ENCODE measurements around the gene GPR21.

DNA sequence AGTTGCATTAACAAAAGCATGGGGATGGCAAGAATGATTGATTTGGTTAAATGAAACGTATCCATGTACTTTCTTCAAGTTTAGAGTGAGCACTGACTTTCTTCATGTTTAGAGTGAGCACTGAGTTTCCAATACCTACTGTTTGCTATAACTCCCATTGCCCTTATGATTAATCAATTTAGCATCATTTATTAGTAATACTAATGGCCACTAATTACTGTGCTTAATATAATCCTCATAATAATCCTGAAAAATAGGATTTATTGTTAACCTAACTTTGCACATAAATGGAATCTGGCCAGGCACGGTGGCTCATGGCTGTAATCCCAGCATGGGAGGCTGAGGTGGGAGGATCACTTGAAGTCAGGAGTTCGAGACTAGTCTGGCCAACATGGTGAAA, 22.1 kb upstream of the GPR21 start:
- TF ChIP-seq POLR2A (IDR thresholded peaks at IDR 0.05) (no peak), POLR2AphosphoS5 (IDR thresholded peaks at IDR 0.05) (no peak)
- TF ChIP-seq, protein P1, sequence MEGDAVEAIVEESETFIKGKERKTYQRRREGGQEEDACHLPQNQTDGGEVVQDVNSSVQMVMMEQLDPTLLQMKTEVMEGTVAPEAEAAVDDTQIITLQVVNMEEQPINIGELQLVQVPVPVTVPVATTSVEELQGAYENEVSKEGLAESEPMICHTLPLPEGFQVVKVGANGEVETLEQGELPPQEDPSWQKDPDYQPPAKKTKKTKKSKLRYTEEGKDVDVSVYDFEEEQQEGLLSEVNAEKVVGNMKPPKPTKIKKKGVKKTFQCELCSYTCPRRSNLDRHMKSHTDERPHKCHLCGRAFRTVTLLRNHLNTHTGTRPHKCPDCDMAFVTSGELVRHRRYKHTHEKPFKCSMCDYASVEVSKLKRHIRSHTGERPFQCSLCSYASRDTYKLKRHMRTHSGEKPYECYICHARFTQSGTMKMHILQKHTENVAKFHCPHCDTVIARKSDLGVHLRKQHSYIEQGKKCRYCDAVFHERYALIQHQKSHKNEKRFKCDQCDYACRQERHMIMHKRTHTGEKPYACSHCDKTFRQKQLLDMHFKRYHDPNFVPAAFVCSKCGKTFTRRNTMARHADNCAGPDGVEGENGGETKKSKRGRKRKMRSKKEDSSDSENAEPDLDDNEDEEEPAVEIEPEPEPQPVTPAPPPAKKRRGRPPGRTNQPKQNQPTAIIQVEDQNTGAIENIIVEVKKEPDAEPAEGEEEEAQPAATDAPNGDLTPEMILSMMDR (IDR thresholded peaks at IDR 0.05): no peak
